Stimulated activated CD8-positive, alpha-beta memory T cell treated with anti-CD3 and anti-CD28 coated beads, Interleukin-12 subunit alpha, Interleukin-12 subunit beta, amount 100 ng/mL, for 24 hours (primary cell): Measurements from ENCODE around the gene CCDC3.

Experiments used
- DNase-seq: peaks from one replicate; pipeline ENCODE4 v3.0.0-alpha.2; 2020; ENCODE audit errors: extremely low read depth

The CCDC3 gene

GRCh38 chr10:12961416-12962205 lies 39.9 kb downstream of the CCDC3 start:
- DNase-seq, result no peak

GRCh38 chr10:12960941-12961340 lies 40.6 kb downstream of the CCDC3 start:
- DNase-seq, result no peak

GRCh38 chr10:12960334-12960898 lies 41.1 kb downstream of the CCDC3 start:
- DNase-seq, result no peak

GRCh38 chr10:12958546-12959110 lies 42.9 kb downstream of the CCDC3 start:
- DNase-seq, result no peak

- DNase-seq, result no peak
Measured at GRCh38 chr10:12957081-12957480, 44.4 kb downstream of the CCDC3 start.

- no peak for DNase-seq
Measured at GRCh38 chr10:12954866-12955265, 46.6 kb downstream of the CCDC3 start.

GRCh38 chr10:12950583-12951128 lies 50.9 kb downstream of the CCDC3 start:
- no peak for DNase-seq

- no peak for DNase-seq
Measured at GRCh38 chr10:12949248-12949647, 52.3 kb downstream of the CCDC3 start.

- DNase-seq, result no peak
Measured at GRCh38 chr10:12947741-12948140, 53.8 kb downstream of the CCDC3 start.

GRCh38 chr10:12946372-12946771 lies 55.1 kb downstream of the CCDC3 start:
- no peak for DNase-seq

GRCh38 chr10:12945690-12946359 lies 55.7 kb downstream of the CCDC3 start:
- DNase-seq, result no peak

- no peak for DNase-seq
Measured at GRCh38 chr10:12944931-12945330, 56.6 kb downstream of the CCDC3 start.

GRCh38 chr10:12943425-12943824 lies 58.1 kb downstream of the CCDC3 start:
- no peak for DNase-seq

- no peak for DNase-seq
Measured at GRCh38 chr10:12941966-12942365, 59.5 kb downstream of the CCDC3 start.

GRCh38 chr10:12940791-12941190 lies 60.7 kb downstream of the CCDC3 start:
- DNase-seq, result no peak

GRCh38 chr10:12938271-12938670 lies 63.2 kb downstream of the CCDC3 start:
- no peak for DNase-seq

- DNase-seq, result no peak
Measured at GRCh38 chr10:12937527-12937926, 64.0 kb downstream of the CCDC3 start.

GRCh38 chr10:12934777-12935176 lies 66.7 kb downstream of the CCDC3 start:
- DNase-seq, result no peak

- no peak for DNase-seq
Measured at GRCh38 chr10:12929381-12929780, 72.1 kb downstream of the CCDC3 start.

GRCh38 chr10:12928571-12928970 lies 72.9 kb downstream of the CCDC3 start:
- DNase-seq, result no peak

- DNase-seq, result no peak
Measured at GRCh38 chr10:12927896-12928295, 73.6 kb downstream of the CCDC3 start.

GRCh38 chr10:12925845-12926244 lies 75.7 kb downstream of the CCDC3 start:
- no peak for DNase-seq
